HepG2 (cell line): ENCODE results near the gene SPRED2. TPM values are rescaled to one million over a fixed set of nuclear protein-coding genes. Genes with fewer than 3 reads are reported as not detected.

Source experiments
- AGO2 ChIP-seq: fragments of 200-400 bp; formaldehyde crosslinking; optimal IDR thresholded peaks from 2 replicates; pipeline ENCODE3; 2017; ENCODE audit warnings: mild to moderate bottlenecking, low read depth, low read length, moderate library complexity
- BORCS8-MEF2B ChIP-seq: sonication (generic); formaldehyde crosslinking; IDR thresholded peaks from 2 replicates; pipeline ENCODE4 v1.8.0; 2022; ENCODE audit warnings: mild to moderate bottlenecking, missing genetic modification reagents
- CHD2 ChIP-seq: IDR thresholded peaks from 2 replicates; pipeline ENCODE4 v1.6.1; 2011; ENCODE audit warnings: low read depth, low read length, improper control_type of control experiment
- GATAD1 ChIP-seq: IDR thresholded peaks from 2 replicates; pipeline ENCODE4 v1.6.1; 2016; ENCODE audit warnings: missing genetic modification reagents, missing compliant biosample characterization
- HMG20A ChIP-seq: IDR thresholded peaks from 2 replicates; pipeline ENCODE4 v1.6.1; 2016; ENCODE audit warnings: borderline replicate concordance
- JUN ChIP-seq: sonication (generic); formaldehyde crosslinking; IDR thresholded peaks from 2 replicates; pipeline ENCODE4 v1.4.0; 2020; ENCODE audit warnings: mild to moderate bottlenecking, missing genetic modification reagents
- KDM2A ChIP-seq: sonication (generic); formaldehyde crosslinking; IDR thresholded peaks from 2 replicates; pipeline ENCODE4 v1.4.0; 2020; ENCODE audit warnings: low read depth, missing genetic modification reagents, borderline replicate concordance
- KDM5B ChIP-seq: sonication (generic); formaldehyde crosslinking; IDR thresholded peaks from 2 replicates; pipeline ENCODE4 v1.4.0; 2020; ENCODE audit warnings: missing genetic modification reagents, mild to moderate bottlenecking, borderline replicate concordance
- LCORL ChIP-seq, 2 experiments: fragments of 450-650 bp in 1 of 2; sonication (generic) in 1 of 2; formaldehyde crosslinking in 1 of 2; IDR thresholded peaks; 2 replicates each; pipeline versions ENCODE4 v1.5.0 to v1.6.1; 2017 to 2020; ENCODE audit warnings: antibody characterized with exemption in 1 of 2, missing genetic modification reagents in 1 of 2
- MED13 ChIP-seq: sonication (generic); formaldehyde crosslinking; IDR thresholded peaks from 2 replicates; pipeline ENCODE4 v1.5.0; 2020; ENCODE audit warnings: missing genetic modification reagents
- NAIF1 ChIP-seq: sonication (generic); formaldehyde crosslinking; IDR thresholded peaks from 2 replicates; pipeline ENCODE4 v1.5.0; 2020; ENCODE audit warnings: mild to moderate bottlenecking, missing genetic modification reagents, borderline replicate concordance
- SP4 ChIP-seq: sonication (generic); formaldehyde crosslinking; IDR thresholded peaks from 2 replicates; pipeline ENCODE4 v1.8.1; 2023; ENCODE audit warnings: mild to moderate bottlenecking, missing genetic modification reagents
- TEAD3 ChIP-seq: optimal IDR thresholded peaks from 2 replicates; pipeline ENCODE3; 2016; ENCODE audit warnings: borderline replicate concordance
- XRCC5 ChIP-seq: fragments of 200-400 bp; formaldehyde crosslinking; optimal IDR thresholded peaks from 2 replicates; pipeline ENCODE3; 2017; ENCODE audit warnings: mild to moderate bottlenecking, low read length
- ZKSCAN8 ChIP-seq: IDR thresholded peaks from 2 replicates; pipeline ENCODE4 v1.6.1; 2016; ENCODE audit warnings: borderline replicate concordance, missing genetic modification reagents, missing compliant biosample characterization
- ZNF224 ChIP-seq: sonication (generic); formaldehyde crosslinking; IDR thresholded peaks from 2 replicates; pipeline ENCODE4 v1.5.0; 2020; ENCODE audit warnings: mild to moderate bottlenecking, missing genetic modification reagents
- ZNF501 ChIP-seq: sonication (generic); formaldehyde crosslinking; IDR thresholded peaks from 2 replicates; pipeline ENCODE4 v1.5.1; 2020; ENCODE audit warnings: mild to moderate bottlenecking, moderate library complexity, missing genetic modification reagents
- ZNF510 ChIP-seq: sonication (generic); formaldehyde crosslinking; IDR thresholded peaks from 2 replicates; pipeline ENCODE4 v1.4.0; 2020; ENCODE audit warnings: low read depth, mild to moderate bottlenecking, missing genetic modification reagents
- ZNF724P ChIP-seq: sonication (generic); formaldehyde crosslinking; IDR thresholded peaks from 2 replicates; pipeline ENCODE4 v1.8.0; 2022; ENCODE audit warnings: missing genetic modification reagents, borderline replicate concordance
- ZNF816 ChIP-seq: sonication (generic); formaldehyde crosslinking; IDR thresholded peaks from 2 replicates; pipeline ENCODE4 v1.8.0; 2022; ENCODE audit warnings: missing genetic modification reagents, mild to moderate bottlenecking, borderline replicate concordance
- polyA plus RNA-seq, 8 experiments: library from polyadenylated mRNA; depleted of rRNA in 3 of 8; stranded (reverse) in 7 of 8; unstranded in 1 of 8; fragments of >200 nt; fragmentation: Illumina TruSeq in 4 of 8; extraction: Trizol in 4 of 8; gene quantifications; 2 replicates each; pipeline versions ENCODE4 v1.2.1 to v1.2.3, GENCODE V29; 2011 to 2016; ENCODE audit warnings: low read depth in 4 of 8, missing spikeins in 1 of 8, mixed read lengths in 1 of 8; ENCODE audit not compliant: insufficient read depth in 1 of 8
- total RNA-seq, 5 experiments: library from RNA; depleted of rRNA; stranded (reverse); fragments of >200 nt; fragmentation: Illumina TruSeq; extraction: Trizol; gene quantifications; 2 replicates each; pipeline ENCODE4 v1.2.3, GENCODE V29; 2016; ENCODE audit warnings: low read depth in 1 of 5
- TF ChIP-seq, protein P1 (sequence below): sonication (generic); formaldehyde crosslinking; IDR thresholded peaks from 2 replicates; pipeline ENCODE4 v1.4.0; 2020; ENCODE audit warnings: missing genetic modification reagents
- TF ChIP-seq, protein P2 (sequence below): fragments of 450-650 bp; IDR thresholded peaks from 2 replicates; pipeline ENCODE4 v1.6.1; 2017; ENCODE audit warnings: mild to moderate bottlenecking
- TF ChIP-seq, protein P3 (sequence below): sonication (generic); formaldehyde crosslinking; IDR thresholded peaks from 2 replicates; pipeline ENCODE4 v1.4.0; 2020; ENCODE audit warnings: missing genetic modification reagents
- TF ChIP-seq, protein P4 (sequence below): IDR thresholded peaks from 2 replicates; pipeline ENCODE4 v1.6.1; 2016; ENCODE audit warnings: missing compliant biosample characterization, missing genetic modification reagents, borderline replicate concordance

SPRED2 gene
- total and polyA plus RNA-seq, 2 of the 13 experiments (the other 11 are each of a cell fraction or from before 2014, with no cell fraction given) = 13.0 to 37.0 TPM

DNA sequence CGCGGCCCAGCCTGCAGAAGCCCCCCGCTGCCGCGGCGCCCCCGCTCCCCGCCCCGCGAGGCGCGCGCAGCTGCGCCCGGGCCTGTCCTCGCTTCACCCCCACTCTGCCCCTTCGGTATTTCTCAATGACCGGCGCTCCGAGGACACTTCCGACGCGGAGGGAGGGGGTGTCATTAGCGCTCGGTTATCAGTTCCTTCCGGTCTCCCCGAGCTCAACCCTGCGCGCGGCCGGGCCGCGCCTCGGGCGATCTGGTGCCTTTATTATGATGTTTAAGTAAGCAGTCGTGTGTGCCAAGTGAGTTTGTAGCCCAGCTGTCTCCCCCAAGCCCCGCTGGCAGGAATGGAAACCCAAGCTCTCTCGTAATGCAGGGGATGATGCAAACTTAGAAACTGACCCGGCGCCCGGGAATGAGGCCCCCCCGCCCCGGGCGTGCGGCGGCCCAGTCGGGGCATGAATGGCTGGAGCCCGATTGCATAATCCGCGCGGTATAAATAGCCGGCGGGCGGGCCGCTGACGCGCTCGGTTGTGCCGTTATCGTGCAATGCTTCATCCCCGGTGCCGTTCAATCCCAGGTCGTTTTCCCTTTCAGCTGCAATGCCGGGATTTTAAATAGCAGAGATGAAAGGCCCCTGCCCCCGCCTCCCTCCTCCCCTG, 3.9 kb upstream of the SPRED2 start (continued):
- TF ChIP-seq ZNF724P (peak; percentile 36), NAIF1 (CRISPR knock-in tag) (no peak), MED13 (CRISPR knock-in tag) (peak; percentile 83), CHD2 (peak; percentile 10; the same call in 1 of the 2 replicates), LCORL (IDR thresholded peaks at IDR 0.05) (no peak), LCORL (CRISPR knock-in tag; IDR thresholded peaks at IDR 0.05) (peak; percentile 85), AGO2 (peak; percentile 89), BORCS8-MEF2B (no peak), GATAD1 (CRISPR knock-in tag) (no peak; the same call in 1 of the 2 replicates), ZKSCAN8 (CRISPR knock-in tag) (no peak), KDM5B (CRISPR knock-in tag) (peak; percentile 71; the same call in 1 of the 2 replicates), ZNF510 (no peak; the same call in 1 of the 2 replicates), SP4 (CRISPR knock-in tag) (peak; percentile 14; the same call in 1 of the 2 replicates), ZNF816 (CRISPR knock-in tag) (no peak; the same call in 1 of the 2 replicates), ZNF224 (CRISPR knock-in tag) (peak; percentile 48; the same call in 1 of the 2 replicates), HMG20A (CRISPR knock-in tag) (0 out of 2 replicates have a peak, but pooled peaks have one; percentile 3), XRCC5 (peak; percentile 72), JUN (CRISPR knock-in tag) (no peak; the same call in 1 of the 2 replicates), KDM2A (CRISPR knock-in tag) (peak; percentile 89), ZNF501 (CRISPR knock-in tag) (peak; percentile 83), TEAD3 (peak; percentile 73)
- TF ChIP-seq, protein P1, sequence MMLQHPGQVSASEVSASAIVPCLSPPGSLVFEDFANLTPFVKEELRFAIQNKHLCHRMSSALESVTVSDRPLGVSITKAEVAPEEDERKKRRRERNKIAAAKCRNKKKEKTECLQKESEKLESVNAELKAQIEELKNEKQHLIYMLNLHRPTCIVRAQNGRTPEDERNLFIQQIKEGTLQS (CRISPR knock-in tag) = peak; percentile 93
- TF ChIP-seq, protein P2, sequence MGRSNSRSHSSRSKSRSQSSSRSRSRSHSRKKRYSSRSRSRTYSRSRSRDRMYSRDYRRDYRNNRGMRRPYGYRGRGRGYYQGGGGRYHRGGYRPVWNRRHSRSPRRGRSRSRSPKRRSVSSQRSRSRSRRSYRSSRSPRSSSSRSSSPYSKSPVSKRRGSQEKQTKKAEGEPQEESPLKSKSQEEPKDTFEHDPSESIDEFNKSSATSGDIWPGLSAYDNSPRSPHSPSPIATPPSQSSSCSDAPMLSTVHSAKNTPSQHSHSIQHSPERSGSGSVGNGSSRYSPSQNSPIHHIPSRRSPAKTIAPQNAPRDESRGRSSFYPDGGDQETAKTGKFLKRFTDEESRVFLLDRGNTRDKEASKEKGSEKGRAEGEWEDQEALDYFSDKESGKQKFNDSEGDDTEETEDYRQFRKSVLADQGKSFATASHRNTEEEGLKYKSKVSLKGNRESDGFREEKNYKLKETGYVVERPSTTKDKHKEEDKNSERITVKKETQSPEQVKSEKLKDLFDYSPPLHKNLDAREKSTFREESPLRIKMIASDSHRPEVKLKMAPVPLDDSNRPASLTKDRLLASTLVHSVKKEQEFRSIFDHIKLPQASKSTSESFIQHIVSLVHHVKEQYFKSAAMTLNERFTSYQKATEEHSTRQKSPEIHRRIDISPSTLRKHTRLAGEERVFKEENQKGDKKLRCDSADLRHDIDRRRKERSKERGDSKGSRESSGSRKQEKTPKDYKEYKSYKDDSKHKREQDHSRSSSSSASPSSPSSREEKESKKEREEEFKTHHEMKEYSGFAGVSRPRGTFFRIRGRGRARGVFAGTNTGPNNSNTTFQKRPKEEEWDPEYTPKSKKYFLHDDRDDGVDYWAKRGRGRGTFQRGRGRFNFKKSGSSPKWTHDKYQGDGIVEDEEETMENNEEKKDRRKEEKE = no peak
- TF ChIP-seq, protein P3, sequence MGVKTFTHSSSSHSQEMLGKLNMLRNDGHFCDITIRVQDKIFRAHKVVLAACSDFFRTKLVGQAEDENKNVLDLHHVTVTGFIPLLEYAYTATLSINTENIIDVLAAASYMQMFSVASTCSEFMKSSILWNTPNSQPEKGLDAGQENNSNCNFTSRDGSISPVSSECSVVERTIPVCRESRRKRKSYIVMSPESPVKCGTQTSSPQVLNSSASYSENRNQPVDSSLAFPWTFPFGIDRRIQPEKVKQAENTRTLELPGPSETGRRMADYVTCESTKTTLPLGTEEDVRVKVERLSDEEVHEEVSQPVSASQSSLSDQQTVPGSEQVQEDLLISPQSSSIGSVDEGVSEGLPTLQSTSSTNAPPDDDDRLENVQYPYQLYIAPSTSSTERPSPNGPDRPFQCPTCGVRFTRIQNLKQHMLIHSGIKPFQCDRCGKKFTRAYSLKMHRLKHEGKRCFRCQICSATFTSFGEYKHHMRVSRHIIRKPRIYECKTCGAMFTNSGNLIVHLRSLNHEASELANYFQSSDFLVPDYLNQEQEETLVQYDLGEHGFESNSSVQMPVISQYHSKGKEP (CRISPR knock-in tag) = 0 out of 2 replicates have a peak, but pooled peaks have one; percentile 4
- TF ChIP-seq, protein P4, sequence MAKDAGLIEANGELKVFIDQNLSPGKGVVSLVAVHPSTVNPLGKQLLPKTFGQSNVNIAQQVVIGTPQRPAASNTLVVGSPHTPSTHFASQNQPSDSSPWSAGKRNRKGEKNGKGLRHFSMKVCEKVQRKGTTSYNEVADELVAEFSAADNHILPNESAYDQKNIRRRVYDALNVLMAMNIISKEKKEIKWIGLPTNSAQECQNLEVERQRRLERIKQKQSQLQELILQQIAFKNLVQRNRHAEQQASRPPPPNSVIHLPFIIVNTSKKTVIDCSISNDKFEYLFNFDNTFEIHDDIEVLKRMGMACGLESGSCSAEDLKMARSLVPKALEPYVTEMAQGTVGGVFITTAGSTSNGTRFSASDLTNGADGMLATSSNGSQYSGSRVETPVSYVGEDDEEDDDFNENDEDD (CRISPR knock-in tag) = no peak; the same call in 1 of the 2 replicates
